ENCODE data around the gene CD180.

- no peak for TF ChIP-seq POLR2A (IDR thresholded peaks at IDR 0.05)
- TF ChIP-seq CTCF (IDR thresholded peaks at IDR 0.05) = no peak
- TF ChIP-seq EP300 (IDR thresholded peaks at IDR 0.05) = no peak
- TF ChIP-seq POLR2AphosphoS5 (IDR thresholded peaks at IDR 0.05) = no peak
These were observed 18.5 kb downstream of the CD180 start for GRCh38 chr5:67178085-67178484.

Measured in stomach (tissue), 4 donors.